Activated CD4-positive, alpha-beta memory T cell treated with anti-CD3 and anti-CD28 coated beads, Interleukin-2, amount 10 ng/mL, durations not matched to agents 7 days and 5 days (primary cell): ENCODE results near the gene MRI1. TPM values are rescaled to one million over a fixed set of nuclear protein-coding genes. Genes with fewer than 3 reads are reported as not detected.
"Not testable (repeated sequence)": the region's sequence is repeated elsewhere in the genome, so short reads cannot be mapped to it uniquely, and the experiment has no call there.

Source experiments
- CTCF ChIA-PET: fragments of 350-600 bp; sonication (Branson Sonifier 250); formaldehyde crosslinking; loops from one replicate; lab custom pipeline; 2021; ENCODE audit warnings: antibody characterized with exemption, inconsistent platforms; lab: Charles Lee
- POLR2A ChIA-PET: fragments of 350-600 bp; sonication (Branson Sonifier 250); formaldehyde crosslinking; loops from one replicate; lab custom pipeline; 2021; ENCODE audit warnings: antibody characterized with exemption; lab: Charles Lee
- DNase-seq: peaks from one replicate; pipeline ENCODE4 v3.0.0-alpha.2; 2020
- H3K27ac Mint-ChIP-seq: one replicate; pipeline ENCODE4 v1.8.0; 2021; ENCODE audit warnings: mild to moderate bottlenecking, mixed read lengths
- H3K27me3 Mint-ChIP-seq: one replicate; pipeline ENCODE4 v1.8.0; 2021; ENCODE audit warnings: mixed read lengths
- H3K36me3 Mint-ChIP-seq: one replicate; pipeline ENCODE4 v1.8.0; 2021; ENCODE audit warnings: low read depth, mixed read lengths
- H3K4me1 Mint-ChIP-seq: one replicate; pipeline ENCODE4 v1.8.0; 2021; ENCODE audit warnings: mixed read lengths
- H3K4me3 Mint-ChIP-seq: one replicate; pipeline ENCODE4 v1.8.0; 2021; ENCODE audit warnings: mild to moderate bottlenecking, mixed read lengths
- H3K9me3 Mint-ChIP-seq: one replicate; pipeline ENCODE4 v1.8.0; 2021; ENCODE audit warnings: mixed read lengths
- total RNA-seq, 2 experiments: library from RNA; stranded (reverse); gene quantifications; one replicate each; pipeline ENCODE4 v1.2.3, GENCODE V29; 2021

Gene MRI1
- total RNA-seq, 2 experiments from 2014 or later: 22.4 to 22.7 TPM

DNA sequence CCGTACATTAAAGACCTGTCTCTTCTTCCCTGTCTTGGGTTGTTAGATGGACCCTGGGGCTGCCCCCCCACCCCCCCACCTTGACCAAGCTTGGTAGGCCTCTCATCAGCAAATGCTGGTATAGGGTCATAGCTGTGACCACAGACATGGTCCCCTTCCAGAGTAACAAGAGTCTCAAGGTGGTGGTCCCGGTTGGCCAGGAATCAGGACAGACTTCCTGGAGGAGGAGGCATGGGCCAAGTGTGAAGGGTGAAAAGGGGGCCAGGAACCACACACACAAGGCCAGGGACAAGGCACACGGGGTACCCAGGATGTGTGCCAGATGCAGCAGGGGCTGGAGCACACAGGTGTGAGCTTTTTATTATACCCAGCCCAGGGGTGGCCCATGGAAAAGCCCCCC is 1.1 kb upstream of the MRI1 start:
- ChIA-PET POLR2A (interaction anchor here (2.5 to 4.5 kb wide), 2 partner anchors 11 to 15 kb away, joined by 18 to 34 read pairs; partner anchors contain the start of gene C19orf53), CTCF (interaction anchor here (0.9 to 2.3 kb wide), 2 partner anchors 15 to 99 kb away, joined by 4 to 9 read pairs; a partner anchor contains a TSS)
- Mint-ChIP-seq H3K4me3 (peak overlapping the region; percentile 67), H3K36me3 (peaks cover 17% of the 10 kb centered on the region), H3K27me3 (no peaks in the 10 kb centered on the region), H3K27ac (no peak overlapping the region), H3K4me1 (peaks cover 12% of the 10 kb centered on the region), H3K9me3 (no peaks in the 10 kb centered on the region)
- no peak for DNase-seq

GRCh38 chr19:13764821-13765394 is 586 bp downstream of the MRI1 start:
- peaks cover 13% of the 10 kb centered on the region for H3K36me3 Mint-ChIP-seq
- peak; percentile 41 for DNase-seq
- ChIA-PET POLR2A (interaction anchor here (0.9 to 4.5 kb wide), 4 partner anchors 9 to 97 kb away, joined by 3 to 34 read pairs (median 11); partner anchors contain the start of gene C19orf53), CTCF (interaction anchor here (1.0 to 2.3 kb wide), 2 partner anchors 9 to 97 kb away, joined by 3 to 9 read pairs; partner anchors contain the start of gene C19orf53)
- H3K9me3 Mint-ChIP-seq: no peaks in the 10 kb centered on the region
- H3K27ac Mint-ChIP-seq: no peak overlapping the region
- H3K4me1 Mint-ChIP-seq: peaks cover 12% of the 10 kb centered on the region
- peak overlapping the region; percentile 78 for H3K4me3 Mint-ChIP-seq
- H3K27me3 Mint-ChIP-seq: no peaks in the 10 kb centered on the region

DNA sequence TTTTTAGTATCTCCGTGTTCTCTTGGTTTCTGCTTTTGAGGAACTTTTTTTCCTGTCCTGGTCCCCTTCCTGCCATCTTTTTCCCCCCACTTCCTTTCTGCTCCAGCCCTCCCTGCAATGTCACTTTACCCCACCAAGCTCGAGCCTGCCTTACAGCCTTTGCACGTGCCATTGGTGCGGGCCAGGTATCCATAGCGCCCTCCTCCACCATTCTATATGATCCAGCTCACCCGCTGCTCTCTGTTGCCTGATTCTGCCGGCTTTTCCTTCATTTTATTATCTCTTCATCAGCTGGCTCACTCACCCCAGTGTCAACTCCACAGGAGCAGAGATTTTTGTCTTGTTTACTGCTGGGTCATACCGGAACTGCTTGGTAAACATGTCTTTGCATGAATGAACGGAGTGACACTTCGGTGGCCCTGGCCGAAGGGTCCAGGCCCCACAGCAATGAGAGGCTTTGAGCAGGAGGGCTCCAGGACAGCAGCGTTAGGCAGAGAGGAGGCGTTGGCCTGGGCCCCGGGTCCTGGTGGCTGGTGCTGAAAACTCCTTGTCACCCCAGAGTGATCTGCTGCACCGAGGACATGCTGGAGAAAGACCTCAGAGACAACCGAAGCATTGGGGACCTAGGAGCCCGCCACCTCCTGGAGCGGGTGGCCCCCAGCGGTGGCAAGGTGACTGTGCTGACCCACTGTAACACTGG is 1.2 kb downstream of the MRI1 start:
- POLR2A ChIA-PET: interaction anchor here (2.5 to 4.5 kb wide), 2 partner anchors 8 to 17 kb away, joined by 18 to 34 read pairs; partner anchors contain the start of gene C19orf53
- H3K4me3 Mint-ChIP-seq: peak overlapping the region; percentile 78
- CTCF ChIA-PET: interaction anchor here (2.3 kb wide), 1 partner anchor 97 kb away, joined by 9 read pairs; no protein-coding TSS in a partner anchor
- no peaks in the 10 kb centered on the region for H3K9me3 Mint-ChIP-seq
- H3K27me3 Mint-ChIP-seq: no peaks in the 10 kb centered on the region
- no peak for DNase-seq
- peaks cover 13% of the 10 kb centered on the region for H3K36me3 Mint-ChIP-seq
- H3K27ac Mint-ChIP-seq: no peak overlapping the region
- peaks cover 12% of the 10 kb centered on the region for H3K4me1 Mint-ChIP-seq

- Mint-ChIP-seq H3K9me3 (no peaks in the 10 kb centered on the region), H3K27ac (no peak overlapping the region), H3K36me3 (peaks cover 13% of the 10 kb centered on the region), H3K4me3 (no peak overlapping the region), H3K4me1 (peaks cover 12% of the 10 kb centered on the region), H3K27me3 (no peaks in the 10 kb centered on the region)
- ChIA-PET CTCF (no interaction called here), POLR2A (interaction anchor here (4.5 kb wide), 1 partner anchor 18 kb away, joined by 34 read pairs; a partner anchor contains a TSS)
- no peak for DNase-seq
These were observed 1.8 kb downstream of the MRI1 start for GRCh38 chr19:13766095-13766481.

GRCh38 chr19:13768510-13768909 is 4.2 kb downstream of the MRI1 start:
- no peaks in the 10 kb centered on the region for H3K27me3 Mint-ChIP-seq
- H3K4me1 Mint-ChIP-seq: peaks cover 11% of the 10 kb centered on the region
- no peak overlapping the region for H3K27ac Mint-ChIP-seq
- no peak overlapping the region for H3K4me3 Mint-ChIP-seq
- H3K36me3 Mint-ChIP-seq: peaks cover 7% of the 10 kb centered on the region
- ChIA-PET CTCF (no interaction called here), POLR2A (interaction anchor here (1.3 to 1.4 kb wide), 3 partner anchors 13 to 21 kb away, joined by 3 to 4 read pairs (median 3); no protein-coding TSS in a partner anchor)
- no peak for DNase-seq
- H3K9me3 Mint-ChIP-seq: no peaks in the 10 kb centered on the region

GRCh38 chr19:13770013-13770635 is 5.8 kb downstream of the MRI1 start:
- H3K27me3 Mint-ChIP-seq: no peaks in the 10 kb centered on the region
- no peak overlapping the region for H3K4me3 Mint-ChIP-seq
- H3K9me3 Mint-ChIP-seq: no peaks in the 10 kb centered on the region
- H3K27ac Mint-ChIP-seq: no peak overlapping the region
- DNase-seq: no peak
- CTCF ChIA-PET: interaction anchor here (0.6 kb wide), 1 partner anchor 493 kb away, joined by 4 read pairs; no protein-coding TSS in a partner anchor
- POLR2A ChIA-PET: no interaction called here
- H3K36me3 Mint-ChIP-seq: peaks cover 7% of the 10 kb centered on the region
- peaks cover 14% of the 10 kb centered on the region for H3K4me1 Mint-ChIP-seq

GRCh38 chr19:13774217-13775191 is 10.2 kb downstream of the MRI1 start, which contains the start of gene C19orf53:
TSS of gene C19orf53 (plus strand) at chr19:13774456. CDS start at chr19:13774478, 22 bp downstream.
- POLR2A ChIA-PET: interaction anchor here (0.9 to 4.3 kb wide), 15 partner anchors 10 to 607 kb away, joined by 3 to 35 read pairs (median 9); partner anchors contain the start of genes ADGRE5, IL27RA, MRI1 and ZSWIM4
- Mint-ChIP-seq H3K4me3 (peak within 1 kb of the TSS; percentile 97), H3K27ac (peak within 1 kb of the TSS; percentile 84), H3K27me3 (no peaks in the 10 kb centered on the region), H3K36me3 (peaks cover 37% of the 10 kb centered on the region), H3K4me1 (peaks cover 23% of the 10 kb centered on the region), H3K9me3 (no peaks in the 10 kb centered on the region)
- DNase-seq: peak; percentile 91
- CTCF ChIA-PET: interaction anchor here (0.5 to 3.7 kb wide), 14 partner anchors 9 to 348 kb away, joined by 3 to 18 read pairs (median 4); partner anchors contain the start of genes MISP3 and MRI1

- ChIA-PET CTCF (no interaction called here), POLR2A (interaction anchor here (1.3 kb wide), 1 partner anchor 31 kb away, joined by 4 read pairs; a partner anchor contains a TSS)
- Mint-ChIP-seq H3K27me3 (no peaks in the 10 kb centered on the region), H3K36me3 (peaks cover 37% of the 10 kb centered on the region), H3K4me3 (no peak overlapping the region), H3K9me3 (no peaks in the 10 kb centered on the region), H3K27ac (no peak overlapping the region), H3K4me1 (peaks cover 29% of the 10 kb centered on the region)
- DNase-seq: no peak
These were observed 14.1 kb downstream of the MRI1 start for GRCh38 chr19:13778398-13778797.

DNA sequence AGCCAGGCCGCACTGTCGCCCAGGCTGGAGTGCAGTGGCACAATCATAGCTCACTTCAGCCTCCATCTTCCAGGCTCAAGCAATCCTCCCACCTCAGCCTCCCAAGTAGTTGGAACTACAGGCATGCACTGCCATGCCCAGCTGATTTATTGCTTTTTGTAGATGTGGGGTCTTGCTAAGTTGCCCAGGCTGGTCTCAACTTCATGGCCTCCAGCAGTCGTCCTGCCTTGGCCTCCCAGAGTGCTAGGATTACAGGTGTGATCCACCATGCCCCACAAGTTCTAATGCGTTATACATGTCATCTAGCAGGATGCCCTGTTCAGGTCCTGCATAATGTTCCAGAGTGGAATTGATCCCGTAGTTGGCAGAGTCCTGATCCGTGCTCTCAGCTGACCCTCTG is 14.5 kb downstream of the MRI1 start:
- CTCF ChIA-PET: no interaction called here
- peaks cover 37% of the 10 kb centered on the region for H3K36me3 Mint-ChIP-seq
- peaks cover 34% of the 10 kb centered on the region for H3K4me1 Mint-ChIP-seq

DNA sequence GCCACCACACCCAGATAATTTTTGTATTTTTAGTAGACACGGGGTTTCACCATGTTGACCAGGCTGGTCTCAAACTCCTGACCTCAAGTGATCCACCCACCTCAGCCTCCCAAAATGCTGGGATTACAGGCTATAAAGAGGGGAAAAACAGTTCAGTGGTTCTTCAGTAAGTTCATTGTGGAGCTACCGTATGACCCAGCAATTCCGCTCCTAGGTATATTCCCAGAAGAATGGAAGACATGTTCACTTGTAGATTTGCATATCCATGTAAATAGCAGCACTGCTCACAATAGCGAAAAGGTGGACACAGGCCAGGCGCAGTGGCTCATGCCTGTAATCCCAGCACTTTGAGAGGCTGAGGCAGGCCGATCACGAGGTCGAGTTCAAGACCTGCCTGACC is 15.5 kb downstream of the MRI1 start:
- H3K27me3 Mint-ChIP-seq, H3K27ac Mint-ChIP-seq, CTCF ChIA-PET, H3K9me3 Mint-ChIP-seq, H3K4me3 Mint-ChIP-seq, DNase-seq, POLR2A ChIA-PET: not testable (repeated sequence)
- H3K4me1 Mint-ChIP-seq: peaks cover 30% of the 10 kb centered on the region
- peaks cover 34% of the 10 kb centered on the region for H3K36me3 Mint-ChIP-seq

More for the DNA sequence above, 14.5 kb downstream of the MRI1 start:
- DNase-seq: no peak
- H3K4me3 Mint-ChIP-seq: no peak overlapping the region
- H3K27me3 Mint-ChIP-seq: no peaks in the 10 kb centered on the region
- POLR2A ChIA-PET: no interaction called here
- no peaks in the 10 kb centered on the region for H3K9me3 Mint-ChIP-seq
- H3K27ac Mint-ChIP-seq: no peak overlapping the region

- Mint-ChIP-seq H3K4me1 (peaks cover 24% of the 10 kb centered on the region), H3K36me3 (peaks cover 24% of the 10 kb centered on the region), H3K4me3 (no peak overlapping the region), H3K27ac (no peak overlapping the region), H3K27me3 (no peaks in the 10 kb centered on the region), H3K9me3 (no peaks in the 10 kb centered on the region)
- CTCF ChIA-PET: interaction anchor here (11.1 kb wide), 1 partner anchor 81 kb away, joined by 190 read pairs; no protein-coding TSS in a partner anchor
- no peak for DNase-seq
- POLR2A ChIA-PET: interaction anchor here (7.9 kb wide), 1 partner anchor 81 kb away, joined by 66 read pairs; no protein-coding TSS in a partner anchor
These were observed 17.2 kb downstream of the MRI1 start for GRCh38 chr19:13781547-13781946.
